Gastroesophageal sphincter (tissue), 3 donors: ENCODE measurements around the gene IPO13.

Experiments
- CTCF ChIP-seq, 4 experiments: fragments of 200-600 bp in 2 of 4; fragments of 450-650 bp in 2 of 4; sonication (generic) in 1 of 4; IDR thresholded peaks; one replicate each; pipeline ENCODE4 v1.5.1; 2017 to 2019; ENCODE audit warnings: antibody characterized with exemption in 4 of 4, mild to moderate bottlenecking in 2 of 4, moderate library complexity in 2 of 4
- EP300 ChIP-seq: sonication (generic); formaldehyde crosslinking; IDR thresholded peaks from one replicate; pipeline ENCODE4 v1.6.1; 2017; ENCODE audit warnings: antibody characterized with exemption, mild to moderate bottlenecking
- POLR2A ChIP-seq, 2 donors: fragments of 450-650 bp; IDR thresholded peaks; one replicate each; pipeline ENCODE4 v1.6.1; 2017; ENCODE audit warnings: antibody characterized with exemption in 2 of 2, mild to moderate bottlenecking in 2 of 2, moderate library complexity in 1 of 2
- POLR2AphosphoS5 ChIP-seq: sonication (generic); formaldehyde crosslinking; IDR thresholded peaks from one replicate; pipeline ENCODE4 v1.6.1; 2017; ENCODE audit warnings: antibody characterized with exemption

- TF ChIP-seq CTCF (IDR thresholded peaks at IDR 0.05) (no peak), POLR2A (IDR thresholded peaks at IDR 0.05) (no peak), POLR2AphosphoS5 (no peak), EP300 (no peak)
Measured at GRCh38 chr1:43931711-43932660, 14.8 kb upstream of the IPO13 start.
